HEK293T (cell line): Measurements from ENCODE around the gene KRT24.

Source experiments
- CTCF ChIA-PET: fragments of 350-600 bp; formaldehyde crosslinking; extraction: SDS; loops from one replicate; lab custom pipeline; 2021; ENCODE audit warnings: antibody characterized with exemption, inconsistent platforms; lab: Yijun Ruan, JAX
- POLR2A ChIA-PET: fragments of 350-600 bp; formaldehyde crosslinking; extraction: SDS; loops from one replicate; lab custom pipeline; 2020; ENCODE audit warnings: antibody characterized with exemption, inconsistent platforms; lab: Yijun Ruan, JAX
- DNase-seq: peaks from one replicate; pipeline ENCODE4 v3.0.0; 2012; ENCODE audit warnings: mixed read lengths; ENCODE audit errors: extremely low spot score
- ARNT ChIP-seq: fragments of 450-650 bp; IDR thresholded peaks from 2 replicates; pipeline ENCODE4 v1.6.1; 2017; ENCODE audit warnings: mild to moderate bottlenecking
- BHLHE40 ChIP-seq: fragments of 450-650 bp; IDR thresholded peaks from 2 replicates; pipeline ENCODE4 v1.6.1; 2016; ENCODE audit warnings: mild to moderate bottlenecking, moderate library complexity, borderline replicate concordance
- CTBP1 ChIP-seq: fragments of 450-650 bp; IDR thresholded peaks from 2 replicates; pipeline ENCODE4 v1.6.1; 2016; ENCODE audit warnings: borderline replicate concordance
- ELF4 ChIP-seq: fragments of 450-650 bp; IDR thresholded peaks from 2 replicates; pipeline ENCODE4 v1.6.1; 2017; ENCODE audit warnings: antibody characterized with exemption
- FOXA1 ChIP-seq: fragments of 450-650 bp; IDR thresholded peaks from 2 replicates; pipeline ENCODE4 v1.6.1; 2016; ENCODE audit warnings: mild to moderate bottlenecking
- FOXK2 ChIP-seq: fragments of 450-650 bp; IDR thresholded peaks from 2 replicates; pipeline ENCODE4 v1.6.1; 2016; ENCODE audit warnings: mild to moderate bottlenecking
- FOXM1 ChIP-seq: fragments of 450-650 bp; IDR thresholded peaks from 2 replicates; pipeline ENCODE4 v1.6.1; 2017; ENCODE audit warnings: mild to moderate bottlenecking, borderline replicate concordance
- HDGF ChIP-seq: fragments of 450-650 bp; IDR thresholded peaks from 2 replicates; pipeline ENCODE4 v1.6.1; 2017; ENCODE audit warnings: antibody characterized with exemption, borderline replicate concordance
- L3MBTL2 ChIP-seq: fragments of 450-650 bp; conservative IDR thresholded peaks from 2 replicates; pipeline ENCODE4 v1.6.1; 2016; ENCODE audit warnings: mild to moderate bottlenecking
- LEF1 ChIP-seq: fragments of 450-650 bp; IDR thresholded peaks from 2 replicates; pipeline ENCODE4 v1.6.1; 2017; ENCODE audit warnings: mild to moderate bottlenecking, borderline replicate concordance
- NFRKB ChIP-seq: fragments of 450-650 bp; IDR thresholded peaks from 2 replicates; pipeline ENCODE4 v1.6.1; 2016; ENCODE audit warnings: mild to moderate bottlenecking, moderate library complexity
- PKNOX1 ChIP-seq: fragments of 450-650 bp; IDR thresholded peaks from 2 replicates; pipeline ENCODE4 v1.6.1; 2016
- SP1 ChIP-seq: fragments of 450-650 bp; IDR thresholded peaks from 2 replicates; pipeline ENCODE4 v1.6.1; 2017
- SUZ12 ChIP-seq: fragments of 450-650 bp; IDR thresholded peaks from 2 replicates; pipeline ENCODE4 v1.6.1; 2016; ENCODE audit warnings: mild to moderate bottlenecking
- TARDBP ChIP-seq: fragments of 450-650 bp; IDR thresholded peaks from 2 replicates; pipeline ENCODE4 v1.6.1; 2016
- ZNF384 ChIP-seq: fragments of 450-650 bp; IDR thresholded peaks from 2 replicates; pipeline ENCODE4 v1.6.1; 2016

KRT24 gene

GRCh38 chr17:40717776-40718175 is 14.2 kb upstream of the KRT24 start:
- POLR2A ChIA-PET = no interaction called here
- DNase-seq = no peak
- TF ChIP-seq ARNT (no peak), CTBP1 (no peak), FOXK2 (no peak), PKNOX1 (no peak), L3MBTL2 (no peak), BHLHE40 (no peak), TARDBP (no peak), ZNF384 (no peak), NFRKB (no peak), ELF4 (no peak), FOXA1 (no peak), FOXM1 (no peak), SP1 (no peak), SUZ12 (no peak), HDGF (no peak), LEF1 (no peak)
- CTCF ChIA-PET = no interaction called here

GRCh38 chr17:40714473-40714872 is 10.9 kb upstream of the KRT24 start:
- TF ChIP-seq ELF4 = no peak
- ChIA-PET CTCF (no interaction called here), POLR2A (no interaction called here)
- DNase-seq = no peak

GRCh38 chr17:40707745-40708144 is 4.2 kb upstream of the KRT24 start:
- TF ChIP-seq FOXM1 = no peak
- TF ChIP-seq LEF1 = no peak
- no peak for TF ChIP-seq PKNOX1
- TF ChIP-seq TARDBP = no peak
- no peak for TF ChIP-seq CTBP1
- TF ChIP-seq ELF4 = no peak
- TF ChIP-seq ZNF384 = no peak
- TF ChIP-seq ARNT = no peak
- TF ChIP-seq FOXA1 = no peak
- no peak for TF ChIP-seq HDGF
- TF ChIP-seq FOXK2 = no peak
- TF ChIP-seq BHLHE40 = no peak
- no peak for TF ChIP-seq SUZ12
- no peak for TF ChIP-seq NFRKB
- TF ChIP-seq SP1 = no peak
- no peak for TF ChIP-seq L3MBTL2
- ChIA-PET POLR2A (no interaction called here), CTCF (no interaction called here)

GRCh38 chr17:40705584-40705983 is 2.0 kb upstream of the KRT24 start:
- DNase-seq = no peak
- ChIA-PET POLR2A (no interaction called here), CTCF (interaction anchor here (0.6 kb wide), 1 partner anchor 943 kb away, joined by 3 read pairs; no protein-coding TSS in a partner anchor)
- no peak for TF ChIP-seq PKNOX1
- TF ChIP-seq TARDBP = no peak
- TF ChIP-seq CTBP1 = no peak
- TF ChIP-seq FOXA1 = no peak
- no peak for TF ChIP-seq BHLHE40
- no peak for TF ChIP-seq SP1
- no peak for TF ChIP-seq ELF4
- no peak for TF ChIP-seq FOXK2
- no peak for TF ChIP-seq LEF1
- TF ChIP-seq FOXM1 = no peak
- TF ChIP-seq HDGF = no peak
- no peak for TF ChIP-seq SUZ12
- no peak for TF ChIP-seq NFRKB
- TF ChIP-seq ZNF384 = no peak
- TF ChIP-seq ARNT = no peak
- no peak for TF ChIP-seq L3MBTL2

More at GRCh38 chr17:40707745-40708144, 4.2 kb upstream of the KRT24 start:
- no peak for DNase-seq

- TF ChIP-seq TARDBP = no peak
- no peak for TF ChIP-seq ARNT
- TF ChIP-seq FOXK2 = no peak
- no peak for TF ChIP-seq SP1
- TF ChIP-seq LEF1 = no peak
- TF ChIP-seq ELF4 = no peak
- no peak for TF ChIP-seq HDGF
- TF ChIP-seq SUZ12 = no peak
- no peak for TF ChIP-seq PKNOX1
- TF ChIP-seq NFRKB = no peak
- DNase-seq = no peak
- ChIA-PET CTCF (interaction anchor here (0.7 to 1.2 kb wide), 2 partner anchors 87 to 702 kb away, joined by 3 to 4 read pairs; no protein-coding TSS in a partner anchor), POLR2A (no interaction called here)
Observed at GRCh38 chr17:40702271-40702670, 1.3 kb downstream of the KRT24 start.

GRCh38 chr17:40699853-40700252 is 3.7 kb downstream of the KRT24 start:
- ChIA-PET CTCF (interaction anchor here (0.6 kb wide), 1 partner anchor 34 kb away, joined by 3 read pairs; no protein-coding TSS in a partner anchor), POLR2A (interaction anchor here (1.3 kb wide), 1 partner anchor 52 kb away, joined by 4 read pairs; the partner anchor contains the start of gene SMARCE1)
- no peak for DNase-seq
- TF ChIP-seq TARDBP (no peak), ARNT (no peak), FOXM1 (no peak), SUZ12 (no peak), SP1 (no peak), HDGF (no peak), L3MBTL2 (no peak), NFRKB (no peak), PKNOX1 (no peak), FOXA1 (no peak), ZNF384 (no peak), LEF1 (no peak), FOXK2 (no peak)
